ENCODE data around the gene CHCHD6.

- TF ChIP-seq POLR2AphosphoS5 (IDR thresholded peaks at IDR 0.05; ENCODE audit: low read depth, low read length) (no peak), TAF1 (IDR thresholded peaks at IDR 0.05; ENCODE audit: borderline replicate concordance, insufficient read depth, low read length) (no peak)
- TF ChIP-seq, protein P1, sequence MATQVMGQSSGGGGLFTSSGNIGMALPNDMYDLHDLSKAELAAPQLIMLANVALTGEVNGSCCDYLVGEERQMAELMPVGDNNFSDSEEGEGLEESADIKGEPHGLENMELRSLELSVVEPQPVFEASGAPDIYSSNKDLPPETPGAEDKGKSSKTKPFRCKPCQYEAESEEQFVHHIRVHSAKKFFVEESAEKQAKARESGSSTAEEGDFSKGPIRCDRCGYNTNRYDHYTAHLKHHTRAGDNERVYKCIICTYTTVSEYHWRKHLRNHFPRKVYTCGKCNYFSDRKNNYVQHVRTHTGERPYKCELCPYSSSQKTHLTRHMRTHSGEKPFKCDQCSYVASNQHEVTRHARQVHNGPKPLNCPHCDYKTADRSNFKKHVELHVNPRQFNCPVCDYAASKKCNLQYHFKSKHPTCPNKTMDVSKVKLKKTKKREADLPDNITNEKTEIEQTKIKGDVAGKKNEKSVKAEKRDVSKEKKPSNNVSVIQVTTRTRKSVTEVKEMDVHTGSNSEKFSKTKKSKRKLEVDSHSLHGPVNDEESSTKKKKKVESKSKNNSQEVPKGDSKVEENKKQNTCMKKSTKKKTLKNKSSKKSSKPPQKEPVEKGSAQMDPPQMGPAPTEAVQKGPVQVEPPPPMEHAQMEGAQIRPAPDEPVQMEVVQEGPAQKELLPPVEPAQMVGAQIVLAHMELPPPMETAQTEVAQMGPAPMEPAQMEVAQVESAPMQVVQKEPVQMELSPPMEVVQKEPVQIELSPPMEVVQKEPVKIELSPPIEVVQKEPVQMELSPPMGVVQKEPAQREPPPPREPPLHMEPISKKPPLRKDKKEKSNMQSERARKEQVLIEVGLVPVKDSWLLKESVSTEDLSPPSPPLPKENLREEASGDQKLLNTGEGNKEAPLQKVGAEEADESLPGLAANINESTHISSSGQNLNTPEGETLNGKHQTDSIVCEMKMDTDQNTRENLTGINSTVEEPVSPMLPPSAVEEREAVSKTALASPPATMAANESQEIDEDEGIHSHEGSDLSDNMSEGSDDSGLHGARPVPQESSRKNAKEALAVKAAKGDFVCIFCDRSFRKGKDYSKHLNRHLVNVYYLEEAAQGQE (IDR thresholded peaks at IDR 0.05; ENCODE audit: insufficient read depth in 1 of 2, low read depth in 2 of 2, low read length in 2 of 2), result no peak
Observed at GRCh38 chr3:126961791-126962461, 257.9 kb downstream of the CHCHD6 start.
